OCI-LY3 (cell line): ENCODE measurements around the gene RIN3.

Experiments
- CTCF ChIP-seq: fragments of 200-600, 300-600 bp; sonication (generic); IDR thresholded peaks from 2 replicates; pipeline ENCODE4 v1.5.1; 2014; ENCODE audit warnings: antibody characterized with exemption, low read length, low read depth
- EZH2phosphoT487 ChIP-seq: fragments of 200-600 bp; shearing (Covaris generic); IDR thresholded peaks from 2 replicates; pipeline ENCODE4 v1.6.1; 2018; ENCODE audit warnings: antibody characterized with exemption, mixed run types, low read depth

GRCh38 chr14:92733007-92733406 is 219.4 kb downstream of the RIN3 start:
- TF ChIP-seq EZH2phosphoT487 (no peak), CTCF (no peak)
